Adrenal gland (tissue), 5 donors: ENCODE measurements around the gene SLAMF9.

Experiments
- CTCF ChIP-seq, 6 experiments: fragments of 450-650 bp in 4 of 6; fragments of 200-600 bp in 2 of 6; sonication (generic) in 1 of 6; IDR thresholded peaks; 1 replicate in 5 of 6; 2 replicates in 1 of 6; pipeline versions ENCODE4 v1.5.1 to v1.8.0; 2016 to 2021; ENCODE audit warnings: antibody characterized with exemption in 6 of 6, mild to moderate bottlenecking in 2 of 6, moderate library complexity in 1 of 6
- POLR2A ChIP-seq, 2 donors: fragments of 450-650 bp; IDR thresholded peaks; one replicate each; pipeline ENCODE4 v1.6.1; 2017; ENCODE audit warnings: antibody characterized with exemption in 2 of 2, mild to moderate bottlenecking in 2 of 2, moderate library complexity in 1 of 2
- donor health status: DM: no; HTN: no; CAD: no.

- TF ChIP-seq CTCF (IDR thresholded peaks at IDR 0.05): no peak
- no peak for TF ChIP-seq POLR2A (IDR thresholded peaks at IDR 0.05)
These were observed 35.5 kb downstream of the SLAMF9 start for GRCh38 chr1:159918352-159919200.
